Upper lobe of left lung (tissue), 6 donors: ENCODE measurements around the gene BAMBI. TPM values are rescaled to one million over a fixed set of nuclear protein-coding genes. Genes with fewer than 3 reads are reported as not detected.

Experiments used
- ATAC-seq, 2 donors: fragments of 200-7000 bp; cut with Tn5 transposase; one replicate each; pipeline ENCODE4 v1.9.1; 2022; ENCODE audit warnings: mild to moderate bottlenecking in 2 of 2, moderate library complexity in 2 of 2; ENCODE audit not compliant: low FRiP score in 2 of 2
- DNase-seq, 2 donors: peaks; one replicate each; pipeline ENCODE4 v3.0.0-alpha.2; 2019 to 2020
- H3K27ac ChIP-seq, 4 donors: fragments of 200-600 bp; sonication (generic); one replicate each; pipeline ENCODE4 v1.5.1; 2016 to 2019
- H3K27me3 ChIP-seq, 4 donors: fragments of 200-600 bp; sonication (generic); one replicate each; pipeline ENCODE4 v1.5.1; 2017 to 2019
- H3K36me3 ChIP-seq, 4 donors: fragments of 200-600 bp; sonication (generic); one replicate each; pipeline ENCODE4 v1.5.1; 2016 to 2019
- H3K4me1 ChIP-seq, 4 donors: fragments of 200-600 bp; sonication (generic); one replicate each; pipeline ENCODE4 v1.5.1; 2018 to 2019
- H3K4me3 ChIP-seq, 4 donors: fragments of 200-600 bp; sonication (generic); one replicate each; pipeline ENCODE4 v1.5.1; 2017 to 2019; ENCODE audit warnings: mild to moderate bottlenecking in 2 of 4, moderate library complexity in 1 of 4
- H3K9me3 ChIP-seq, 4 donors: fragments of 200-600 bp; sonication (generic); one replicate each; pipeline ENCODE4 v1.5.1; 2018 to 2019
- CTCF ChIP-seq, 6 experiments: fragments of 450-650 bp in 4 of 6; fragments of 200-600 bp in 2 of 6; sonication (generic) in 2 of 6; IDR thresholded peaks; one replicate each; pipeline ENCODE4 v1.5.1; 2016 to 2019; ENCODE audit warnings: antibody characterized with exemption in 6 of 6
- EP300 ChIP-seq, 4 donors: sonication (generic); formaldehyde crosslinking; IDR thresholded peaks; one replicate each; pipeline ENCODE4 v1.5.1; 2017; ENCODE audit warnings: antibody characterized with exemption in 4 of 4, control low read depth in 2 of 4
- POLR2A ChIP-seq, 4 donors: fragments of 450-650 bp; IDR thresholded peaks; one replicate each; pipeline ENCODE4 v1.5.1; 2016 to 2017; ENCODE audit warnings: antibody characterized with exemption in 4 of 4, mild to moderate bottlenecking in 2 of 4
- POLR2AphosphoS5 ChIP-seq, 2 donors: sonication (generic); formaldehyde crosslinking; IDR thresholded peaks; one replicate each; pipeline ENCODE4 v1.5.1; 2017; ENCODE audit warnings: antibody characterized with exemption in 2 of 2
- WGBS, 2 donors: methylation state at CpG; one replicate each; pipeline ENCODE4 v1.1.5; 2017 to 2018; 5-methylcytosine and 5-hydroxymethylcytosine counted together
- total RNA-seq, 6 donors: library from RNA; depleted of rRNA in 4 of 6; stranded (reverse); fragments of >200 nt in 4 of 6; gene quantifications; one replicate each; pipeline versions ENCODE4 v1.1.0 to v1.2.1, GENCODE V29; 2016 to 2021
- donor health status: DM: no; HTN: no; CAD: no; lungs with moderate emphysema.
- donor health status: DM: no; HTN: yes; CAD: no; lungs with severe emphysema.

Gene BAMBI
- total RNA-seq, 6 donors from 2014 or later = 2.8 to 14.3 (median 8.8) TPM

- H3K9me3 ChIP-seq = no peaks in the 10 kb centered on the region
- H3K4me1 ChIP-seq = peaks cover 0 to 15% (median 2%) of the 10 kb centered on the region in 4 donors
- TF ChIP-seq EP300 (IDR thresholded peaks at IDR 0.05) = no peak
- TF ChIP-seq POLR2AphosphoS5 (IDR thresholded peaks at IDR 0.05) = no peak
- no peak for TF ChIP-seq CTCF (IDR thresholded peaks at IDR 0.05)
- no peak for TF ChIP-seq POLR2A (IDR thresholded peaks at IDR 0.05)
- H3K4me3 ChIP-seq = no peak overlapping the region
- H3K36me3 ChIP-seq = no peaks in the 10 kb centered on the region
- ATAC-seq = no peak
- no peak overlapping the region for H3K27ac ChIP-seq
- no peak for DNase-seq
- peaks cover 0 to 15% (median 1%) of the 10 kb centered on the region in 4 donors for H3K27me3 ChIP-seq
- WGBS, 2 donors = 85 to 87% methylated on average over 3 of the region's 3 CpGs
Measured at GRCh38 chr10:28717656-28718201, 40.4 kb downstream of the BAMBI start.

GRCh38 chr10:28719789-28720436 is 42.6 kb downstream of the BAMBI start:
- ATAC-seq = no peak
- no peak for TF ChIP-seq POLR2AphosphoS5 (IDR thresholded peaks at IDR 0.05)
- TF ChIP-seq CTCF (IDR thresholded peaks at IDR 0.05) = no peak
- TF ChIP-seq EP300 (IDR thresholded peaks at IDR 0.05) = no peak
- no peak for TF ChIP-seq POLR2A (IDR thresholded peaks at IDR 0.05)
- 54 to 55% methylated on average over 8 of the region's 8 CpGs for WGBS, 2 donors

GRCh38 chr10:28721318-28721951 is 44.1 kb downstream of the BAMBI start:
- no peak for DNase-seq
- Histone ChIP-seq H3K4me3 (no peak overlapping the region), H3K4me1 (peaks cover 0 to 15% (median 2%) of the 10 kb centered on the region in 4 donors), H3K9me3 (no peaks in the 10 kb centered on the region), H3K27me3 (peaks cover 0 to 15% (median 1%) of the 10 kb centered on the region in 4 donors), H3K36me3 (no peaks in the 10 kb centered on the region), H3K27ac (no peak overlapping the region)
- 65 to 72% methylated on average over 11 of the region's 11 CpGs for WGBS, 2 donors
- TF ChIP-seq POLR2A (IDR thresholded peaks at IDR 0.05) (no peak), EP300 (IDR thresholded peaks at IDR 0.05) (no peak), POLR2AphosphoS5 (IDR thresholded peaks at IDR 0.05) (no peak), CTCF (IDR thresholded peaks at IDR 0.05) (no peak)
- no peak for ATAC-seq

More at GRCh38 chr10:28719789-28720436, 42.6 kb downstream of the BAMBI start:
- H3K27me3 ChIP-seq = peaks cover 0 to 15% (median 1%) of the 10 kb centered on the region in 4 donors
- H3K27ac ChIP-seq = no peak overlapping the region
- no peaks in the 10 kb centered on the region for H3K36me3 ChIP-seq
- no peak for DNase-seq
- H3K9me3 ChIP-seq = no peaks in the 10 kb centered on the region
- peaks cover 0 to 15% (median 2%) of the 10 kb centered on the region in 4 donors for H3K4me1 ChIP-seq
- H3K4me3 ChIP-seq = no peak overlapping the region

- Histone ChIP-seq H3K27ac (peak overlapping the region in 3 of 4 donors; percentile 0 to 57 (median 39)), H3K4me3 (peak overlapping the region; percentile 10 to 45 (median 34)), H3K9me3 (no peaks in the 10 kb centered on the region), H3K36me3 (no peaks in the 10 kb centered on the region), H3K4me1 (peaks cover 0 to 15% (median 2%) of the 10 kb centered on the region in 4 donors), H3K27me3 (peaks cover 0 to 15% (median 1%) of the 10 kb centered on the region in 4 donors)
- DNase-seq (peak in 1 of 2 donors; percentile 84), ATAC-seq (peak; percentile 53 to 73)
- no peak for TF ChIP-seq POLR2A (IDR thresholded peaks at IDR 0.05)
- TF ChIP-seq EP300 (IDR thresholded peaks at IDR 0.05) = no peak
- no peak for TF ChIP-seq POLR2AphosphoS5 (IDR thresholded peaks at IDR 0.05)
- no peak for TF ChIP-seq CTCF (IDR thresholded peaks at IDR 0.05)
- 4% methylated on average over 28 to 30 of the region's 46 CpGs for WGBS, 2 donors
Measured at GRCh38 chr10:28722065-28722803, 44.9 kb downstream of the BAMBI start.
